ENCODE measurements around the gene SMARCA2. TPM values are rescaled to one million over a fixed set of nuclear protein-coding genes. Genes with fewer than 3 reads are reported as not detected.

SMARCA2 gene
- total and polyA plus RNA-seq, 8 donors = 20.5 to 242 (median 78.5) TPM

DNA sequence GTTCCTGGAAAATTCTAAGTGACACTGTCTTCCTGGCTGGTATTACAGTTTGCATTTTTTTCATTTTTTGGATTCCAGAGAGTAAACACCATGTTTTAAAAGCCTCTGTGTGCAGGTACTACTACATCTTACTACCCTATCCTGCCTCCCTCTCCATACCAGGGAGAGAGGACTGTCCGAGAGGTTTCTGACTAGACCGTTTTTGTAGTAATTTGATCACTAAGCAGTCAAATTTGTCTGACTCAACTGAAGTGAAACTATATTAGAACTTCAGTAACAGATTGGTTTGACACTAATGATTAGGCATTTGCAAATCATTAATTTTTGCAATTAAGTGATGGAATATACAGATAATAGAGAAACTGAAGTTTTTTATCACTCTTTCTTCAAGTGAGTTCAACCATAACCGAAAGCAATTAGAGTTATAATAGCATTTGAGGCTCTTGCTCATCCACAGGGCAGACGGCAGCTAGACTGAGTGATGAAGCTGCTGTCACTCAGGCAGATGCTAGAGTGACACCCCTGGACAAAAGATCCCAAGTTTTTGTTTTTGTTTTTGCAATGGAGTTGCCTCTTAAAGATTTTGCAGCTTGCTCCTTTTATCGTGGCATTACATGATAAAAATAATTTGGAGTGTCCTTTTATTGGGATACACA is 44.3 kb downstream of the SMARCA2 start:
- no peak overlapping the region for H3K4me3 ChIP-seq
- no peaks in the 10 kb centered on the region for H3K9me3 ChIP-seq
- WGBS, 5 donors = 88 to 95% (median 93%) methylated on average over 5 of the region's 5 CpGs
- no peak for TF ChIP-seq POLR2AphosphoS5 (IDR thresholded peaks at IDR 0.05)
- TF ChIP-seq POLR2A (IDR thresholded peaks at IDR 0.05) = no peak
- no peak for TF ChIP-seq EP300 (IDR thresholded peaks at IDR 0.05)
- TF ChIP-seq, protein P1, sequence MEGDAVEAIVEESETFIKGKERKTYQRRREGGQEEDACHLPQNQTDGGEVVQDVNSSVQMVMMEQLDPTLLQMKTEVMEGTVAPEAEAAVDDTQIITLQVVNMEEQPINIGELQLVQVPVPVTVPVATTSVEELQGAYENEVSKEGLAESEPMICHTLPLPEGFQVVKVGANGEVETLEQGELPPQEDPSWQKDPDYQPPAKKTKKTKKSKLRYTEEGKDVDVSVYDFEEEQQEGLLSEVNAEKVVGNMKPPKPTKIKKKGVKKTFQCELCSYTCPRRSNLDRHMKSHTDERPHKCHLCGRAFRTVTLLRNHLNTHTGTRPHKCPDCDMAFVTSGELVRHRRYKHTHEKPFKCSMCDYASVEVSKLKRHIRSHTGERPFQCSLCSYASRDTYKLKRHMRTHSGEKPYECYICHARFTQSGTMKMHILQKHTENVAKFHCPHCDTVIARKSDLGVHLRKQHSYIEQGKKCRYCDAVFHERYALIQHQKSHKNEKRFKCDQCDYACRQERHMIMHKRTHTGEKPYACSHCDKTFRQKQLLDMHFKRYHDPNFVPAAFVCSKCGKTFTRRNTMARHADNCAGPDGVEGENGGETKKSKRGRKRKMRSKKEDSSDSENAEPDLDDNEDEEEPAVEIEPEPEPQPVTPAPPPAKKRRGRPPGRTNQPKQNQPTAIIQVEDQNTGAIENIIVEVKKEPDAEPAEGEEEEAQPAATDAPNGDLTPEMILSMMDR (IDR thresholded peaks at IDR 0.05) = no peak
- no peak for DNase-seq
- H3K27ac ChIP-seq = no peak overlapping the region
- peaks cover 0 to 9% (median 0%) of the 10 kb centered on the region in 4 donors for H3K4me1 ChIP-seq
- intact Hi-C loops (cut with DNase I; ENCODE audit: low total_unique reads) = no loop called here
- H3K27me3 ChIP-seq = no peaks in the 10 kb centered on the region
- peaks cover 20 to 90% (median 77%) of the 10 kb centered on the region in 4 donors for H3K36me3 ChIP-seq

DNA sequence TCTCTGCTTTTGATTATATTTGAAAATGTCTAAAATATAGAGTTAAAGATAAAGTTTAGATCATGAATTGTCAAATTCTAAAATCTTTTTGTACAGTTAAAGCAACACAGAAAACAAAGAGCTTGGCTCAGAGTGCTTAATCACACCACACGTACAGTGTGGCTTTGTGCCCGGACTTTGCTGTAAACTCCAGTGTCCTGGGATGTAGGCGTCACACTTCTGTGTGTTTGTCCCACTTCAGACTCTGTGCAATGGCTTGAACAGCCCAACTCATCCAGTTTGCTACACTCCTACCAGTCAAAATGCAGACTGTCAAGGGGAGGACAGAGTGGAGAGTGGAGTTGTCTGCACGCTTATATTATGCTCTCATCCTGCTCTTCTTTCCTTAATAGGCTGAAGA is 45.3 kb downstream of the SMARCA2 start:
- H3K4me3 ChIP-seq = no peak overlapping the region
- H3K27me3 ChIP-seq = no peaks in the 10 kb centered on the region
- intact Hi-C loops (cut with DNase I; ENCODE audit: low total_unique reads) = no loop called here
- no peak overlapping the region for H3K27ac ChIP-seq
- peaks cover 20 to 92% (median 86%) of the 10 kb centered on the region in 4 donors for H3K36me3 ChIP-seq
- 75 to 87% (median 85%) methylated on average over 4 of the region's 4 CpGs for WGBS, 5 donors
- H3K4me1 ChIP-seq = no peaks in the 10 kb centered on the region
- no peak for DNase-seq
- H3K9me3 ChIP-seq = no peaks in the 10 kb centered on the region
- TF ChIP-seq POLR2AphosphoS5 (IDR thresholded peaks at IDR 0.05) (no peak), POLR2A (IDR thresholded peaks at IDR 0.05) (no peak), EP300 (IDR thresholded peaks at IDR 0.05) (no peak)
- TF ChIP-seq, protein P1 (IDR thresholded peaks at IDR 0.05) = no peak

DNA sequence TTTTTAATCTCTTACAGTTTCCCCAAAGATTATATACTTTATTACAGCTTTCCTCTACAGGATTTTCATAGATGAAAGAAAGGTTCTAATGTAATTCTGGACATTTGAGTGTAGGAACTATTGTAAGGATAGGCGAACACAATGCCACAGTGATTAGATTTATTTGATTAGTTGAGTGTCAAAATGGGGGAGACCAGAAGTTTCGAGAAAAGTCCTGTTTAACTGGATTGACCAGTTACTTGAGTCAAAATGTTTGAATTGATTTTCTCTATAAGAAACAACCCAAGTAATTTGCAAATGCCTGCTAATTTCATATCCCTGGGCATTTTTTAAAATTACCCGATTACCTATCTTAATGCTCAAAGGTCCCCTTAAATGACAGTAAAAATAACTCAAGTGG is 50.6 kb downstream of the SMARCA2 start:
- Histone ChIP-seq H3K4me3 (no peak overlapping the region), H3K4me1 (no peaks in the 10 kb centered on the region), H3K9me3 (no peaks in the 10 kb centered on the region), H3K27me3 (no peaks in the 10 kb centered on the region), H3K27ac (no peak overlapping the region), H3K36me3 (peaks cover 10 to 75% (median 67%) of the 10 kb centered on the region in 4 donors)
- DNase-seq = peak in 1 of 2 donors; percentile 14
- intact Hi-C loops (cut with DNase I; ENCODE audit: low total_unique reads) = no loop called here
- TF ChIP-seq EP300 (IDR thresholded peaks at IDR 0.05) (no peak), POLR2AphosphoS5 (IDR thresholded peaks at IDR 0.05) (no peak)
- TF ChIP-seq, protein P1 (IDR thresholded peaks at IDR 0.05) = no peak
- 56 to 73% (median 59%) methylated on average over 3 of the region's 3 CpGs for WGBS, 5 donors

DNA sequence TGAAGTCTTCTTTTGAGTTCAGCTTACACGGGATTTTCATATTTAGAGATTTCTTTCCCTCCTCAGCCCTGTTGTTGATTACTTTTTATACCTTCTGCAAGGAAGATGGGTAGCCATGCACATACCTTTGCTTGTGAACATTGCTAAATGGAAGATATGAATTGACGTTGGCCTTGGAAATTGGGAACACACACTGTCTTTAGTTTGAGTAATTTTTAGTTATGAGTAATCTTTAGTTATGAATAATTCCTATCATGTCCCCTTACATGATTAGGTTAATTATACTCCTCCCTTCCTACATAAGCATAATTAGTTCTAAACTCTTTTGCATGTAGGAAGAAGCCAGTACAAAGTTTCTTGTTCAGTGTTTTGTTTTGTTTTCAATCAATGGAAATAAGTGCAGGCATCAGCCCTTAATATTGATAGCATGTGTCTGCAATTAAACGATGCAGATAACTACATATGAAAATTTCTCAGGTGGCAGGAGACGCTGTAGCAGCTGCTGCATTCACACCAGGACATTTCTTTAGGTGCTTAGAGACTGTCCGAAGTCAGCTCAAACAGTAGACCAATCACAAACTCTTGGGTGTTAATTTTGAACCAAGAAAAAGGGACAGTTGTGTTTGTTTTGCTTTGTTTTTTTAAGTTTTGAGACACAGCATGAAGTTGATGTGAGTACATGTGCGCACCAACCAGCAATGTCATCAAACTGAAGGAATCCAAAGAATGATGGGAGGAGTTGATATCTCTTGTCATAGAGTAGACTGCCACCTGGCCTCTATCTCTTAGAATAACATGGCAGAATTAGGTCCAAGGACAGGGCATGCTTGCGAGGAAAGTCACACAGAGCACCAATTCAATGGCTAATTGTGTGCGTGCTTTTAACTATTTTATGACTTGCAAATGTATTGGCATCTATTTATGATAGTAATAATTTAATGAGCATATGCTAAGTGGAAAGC is 51.4 kb downstream of the SMARCA2 start:
- Histone ChIP-seq H3K36me3 (peaks cover 10 to 73% (median 67%) of the 10 kb centered on the region in 4 donors), H3K27me3 (no peaks in the 10 kb centered on the region), H3K4me3 (no peak overlapping the region), H3K4me1 (no peaks in the 10 kb centered on the region), H3K27ac (no peak overlapping the region), H3K9me3 (no peaks in the 10 kb centered on the region)
- intact Hi-C loops (cut with DNase I; ENCODE audit: low total_unique reads) = no loop called here
- peak in 1 of 2 donors; percentile 16 for DNase-seq
- 81 to 87% (median 84%) methylated on average over 8 of the region's 8 CpGs for WGBS, 5 donors
- TF ChIP-seq, protein P1 (IDR thresholded peaks at IDR 0.05) = no peak
- no peak for TF ChIP-seq POLR2A (IDR thresholded peaks at IDR 0.05)
- TF ChIP-seq EP300 (IDR thresholded peaks at IDR 0.05) = no peak
- no peak for TF ChIP-seq POLR2AphosphoS5 (IDR thresholded peaks at IDR 0.05)
